SK-N-SH treated with all-trans-retinoic acid at 6 μM for 48 hours (cell line): ENCODE measurements around the gene PROK1.

Source experiments
- ARNTL ChIP-seq: fragments of 450-650 bp; formaldehyde crosslinking; IDR thresholded peaks from 2 replicates; pipeline ENCODE4 v1.5.0; 2020; ENCODE audit warnings: low read depth, mild to moderate bottlenecking, moderate library complexity, borderline replicate concordance
- BACH2 ChIP-seq: fragments of 250-450 bp; sonication (Bioruptor Pico); IDR thresholded peaks from 2 replicates; pipeline ENCODE4 v1.9.0; 2021; ENCODE audit warnings: mild to moderate bottlenecking, borderline replicate concordance
- CSDC2 ChIP-seq: fragments of 250-450 bp; sonication (Bioruptor Pico); IDR thresholded peaks from 2 replicates; pipeline ENCODE4 v1.5.0; 2020; ENCODE audit warnings: mild to moderate bottlenecking, moderate library complexity
- GLIS3 ChIP-seq: fragments of 250-450 bp; sonication (Bioruptor Pico); IDR thresholded peaks from 2 replicates; pipeline ENCODE4 v1.5.0; 2020; ENCODE audit warnings: mild to moderate bottlenecking, moderate library complexity
- OSR1 ChIP-seq: fragments of 250-450 bp; sonication (Bioruptor Pico); IDR thresholded peaks from 2 replicates; pipeline ENCODE4 v1.8.0; 2022; ENCODE audit warnings: moderate library complexity, mild to moderate bottlenecking, inconsistent platforms
- SNAI2 ChIP-seq: fragments of 250-450 bp; sonication (Bioruptor Pico); IDR thresholded peaks from 2 replicates; pipeline ENCODE4 v1.5.0; 2020; ENCODE audit warnings: mild to moderate bottlenecking, moderate library complexity
- TCF4 ChIP-seq: fragments of 250-450 bp; sonication (Bioruptor Pico); IDR thresholded peaks from 2 replicates; pipeline ENCODE4 v1.8.0; 2021; ENCODE audit warnings: mild to moderate bottlenecking, moderate library complexity, borderline replicate concordance
- ZFP30 ChIP-seq: fragments of 450-650 bp; formaldehyde crosslinking; IDR thresholded peaks from 2 replicates; pipeline ENCODE4 v1.5.0; 2022; ENCODE audit warnings: mild to moderate bottlenecking, moderate library complexity
- ZNF565 ChIP-seq: fragments of 450-650 bp; formaldehyde crosslinking; conservative IDR thresholded peaks from 2 replicates; pipeline ENCODE4 v1.5.0; 2020; ENCODE audit warnings: low read depth, mild to moderate bottlenecking, moderate library complexity
- ZNF70 ChIP-seq: fragments of 450-650 bp; formaldehyde crosslinking; IDR thresholded peaks from 2 replicates; pipeline ENCODE4 v1.5.0; 2020; ENCODE audit warnings: mild to moderate bottlenecking, moderate library complexity
- TF ChIP-seq, protein P1 (sequence below): fragments of 250-450 bp; sonication (Bioruptor Pico); IDR thresholded peaks from 2 replicates; pipeline ENCODE4 v1.5.1; 2021; ENCODE audit warnings: mild to moderate bottlenecking, moderate library complexity
- TF ChIP-seq, protein P2 (sequence below): fragments of 250-450 bp; sonication (Bioruptor Pico); IDR thresholded peaks from 2 replicates; pipeline ENCODE4 v1.8.0; 2021; ENCODE audit warnings: low read depth, mild to moderate bottlenecking, moderate library complexity, borderline replicate concordance

- TF ChIP-seq SNAI2 (CRISPR knock-in tag) = no peak
- TF ChIP-seq CSDC2 = no peak
- TF ChIP-seq, protein P1, sequence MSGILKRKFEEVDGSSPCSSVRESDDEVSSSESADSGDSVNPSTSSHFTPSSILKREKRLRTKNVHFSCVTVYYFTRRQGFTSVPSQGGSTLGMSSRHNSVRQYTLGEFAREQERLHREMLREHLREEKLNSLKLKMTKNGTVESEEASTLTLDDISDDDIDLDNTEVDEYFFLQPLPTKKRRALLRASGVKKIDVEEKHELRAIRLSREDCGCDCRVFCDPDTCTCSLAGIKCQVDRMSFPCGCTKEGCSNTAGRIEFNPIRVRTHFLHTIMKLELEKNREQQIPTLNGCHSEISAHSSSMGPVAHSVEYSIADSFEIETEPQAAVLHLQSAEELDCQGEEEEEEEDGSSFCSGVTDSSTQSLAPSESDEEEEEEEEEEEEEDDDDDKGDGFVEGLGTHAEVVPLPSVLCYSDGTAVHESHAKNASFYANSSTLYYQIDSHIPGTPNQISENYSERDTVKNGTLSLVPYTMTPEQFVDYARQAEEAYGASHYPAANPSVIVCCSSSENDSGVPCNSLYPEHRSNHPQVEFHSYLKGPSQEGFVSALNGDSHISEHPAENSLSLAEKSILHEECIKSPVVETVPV (CRISPR knock-in tag) = no peak
- no peak for TF ChIP-seq ZNF565 (CRISPR knock-in tag)
- TF ChIP-seq ZNF70 (CRISPR knock-in tag) = no peak
- no peak for TF ChIP-seq GLIS3 (CRISPR knock-in tag)
- TF ChIP-seq OSR1 (CRISPR knock-in tag) = no peak
- TF ChIP-seq ZFP30 = no peak
- TF ChIP-seq, protein P2, sequence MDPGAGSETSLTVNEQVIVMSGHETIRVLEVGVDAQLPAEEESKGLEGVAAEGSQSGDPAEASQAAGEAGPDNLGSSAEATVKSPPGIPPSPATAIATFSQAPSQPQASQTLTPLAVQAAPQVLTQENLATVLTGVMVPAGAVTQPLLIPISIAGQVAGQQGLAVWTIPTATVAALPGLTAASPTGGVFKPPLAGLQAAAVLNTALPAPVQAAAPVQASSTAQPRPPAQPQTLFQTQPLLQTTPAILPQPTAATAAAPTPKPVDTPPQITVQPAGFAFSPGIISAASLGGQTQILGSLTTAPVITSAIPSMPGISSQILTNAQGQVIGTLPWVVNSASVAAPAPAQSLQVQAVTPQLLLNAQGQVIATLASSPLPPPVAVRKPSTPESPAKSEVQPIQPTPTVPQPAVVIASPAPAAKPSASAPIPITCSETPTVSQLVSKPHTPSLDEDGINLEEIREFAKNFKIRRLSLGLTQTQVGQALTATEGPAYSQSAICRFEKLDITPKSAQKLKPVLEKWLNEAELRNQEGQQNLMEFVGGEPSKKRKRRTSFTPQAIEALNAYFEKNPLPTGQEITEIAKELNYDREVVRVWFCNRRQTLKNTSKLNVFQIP (CRISPR knock-in tag) = no peak
- TF ChIP-seq ARNTL (CRISPR knock-in tag) = no peak
- no peak for TF ChIP-seq BACH2 (CRISPR knock-in tag)
- TF ChIP-seq TCF4 (CRISPR knock-in tag) = no peak
These were observed 22.0 kb upstream of the PROK1 start for GRCh38 chr1:110428946-110429345.
